Measurements from ENCODE around the gene TIMM13. TPM values are rescaled to one million over a fixed set of nuclear protein-coding genes. Genes with fewer than 3 reads are reported as not detected.

TIMM13 gene
- total and polyA plus RNA-seq, 9 of the 15 experiments (the other 6 are each of a cell fraction or from before 2014, with no cell fraction given) = 17.6 to 215 (median 71.8) TPM

DNA sequence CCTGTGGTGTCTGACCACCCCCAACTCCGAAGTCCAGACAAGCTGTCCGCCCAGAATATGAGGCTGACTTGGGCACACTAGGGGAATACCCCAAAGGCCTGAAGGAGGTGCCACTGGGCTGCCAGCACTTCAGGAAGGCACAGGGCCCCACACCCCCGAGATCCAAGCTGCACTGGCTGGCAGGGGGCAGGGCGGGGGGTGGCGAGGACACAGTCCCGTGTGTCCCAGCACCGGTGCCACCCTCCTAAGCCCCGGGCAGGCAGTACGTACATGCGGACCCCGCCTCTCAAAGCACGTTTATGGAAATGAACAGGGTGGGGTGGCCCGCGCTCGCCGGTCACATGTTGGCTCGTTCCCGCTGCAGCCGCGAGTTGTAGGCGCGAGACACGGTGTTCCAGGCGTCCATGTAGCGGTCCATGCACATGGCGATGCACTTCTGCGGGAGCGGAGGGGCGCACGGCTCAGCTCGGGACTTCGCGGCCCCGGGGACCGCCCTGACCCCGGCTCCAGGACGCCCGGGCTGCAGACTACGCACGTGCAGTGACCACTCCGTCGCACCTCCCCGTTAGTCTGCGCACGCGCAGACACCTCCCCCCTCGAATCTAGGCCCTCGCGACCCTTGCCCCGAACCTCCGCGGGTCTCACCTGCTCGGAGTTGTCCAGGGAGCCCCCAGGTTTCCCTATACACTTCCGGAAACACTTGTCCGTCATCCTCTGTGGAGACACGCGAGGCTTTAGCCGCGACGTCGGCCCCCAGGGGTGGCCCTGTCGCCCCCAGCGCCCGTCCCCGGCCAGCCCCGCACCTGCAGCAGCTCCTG is 566 bp downstream of the TIMM13 start (continued):
- TF ChIP-seq, protein P1, sequence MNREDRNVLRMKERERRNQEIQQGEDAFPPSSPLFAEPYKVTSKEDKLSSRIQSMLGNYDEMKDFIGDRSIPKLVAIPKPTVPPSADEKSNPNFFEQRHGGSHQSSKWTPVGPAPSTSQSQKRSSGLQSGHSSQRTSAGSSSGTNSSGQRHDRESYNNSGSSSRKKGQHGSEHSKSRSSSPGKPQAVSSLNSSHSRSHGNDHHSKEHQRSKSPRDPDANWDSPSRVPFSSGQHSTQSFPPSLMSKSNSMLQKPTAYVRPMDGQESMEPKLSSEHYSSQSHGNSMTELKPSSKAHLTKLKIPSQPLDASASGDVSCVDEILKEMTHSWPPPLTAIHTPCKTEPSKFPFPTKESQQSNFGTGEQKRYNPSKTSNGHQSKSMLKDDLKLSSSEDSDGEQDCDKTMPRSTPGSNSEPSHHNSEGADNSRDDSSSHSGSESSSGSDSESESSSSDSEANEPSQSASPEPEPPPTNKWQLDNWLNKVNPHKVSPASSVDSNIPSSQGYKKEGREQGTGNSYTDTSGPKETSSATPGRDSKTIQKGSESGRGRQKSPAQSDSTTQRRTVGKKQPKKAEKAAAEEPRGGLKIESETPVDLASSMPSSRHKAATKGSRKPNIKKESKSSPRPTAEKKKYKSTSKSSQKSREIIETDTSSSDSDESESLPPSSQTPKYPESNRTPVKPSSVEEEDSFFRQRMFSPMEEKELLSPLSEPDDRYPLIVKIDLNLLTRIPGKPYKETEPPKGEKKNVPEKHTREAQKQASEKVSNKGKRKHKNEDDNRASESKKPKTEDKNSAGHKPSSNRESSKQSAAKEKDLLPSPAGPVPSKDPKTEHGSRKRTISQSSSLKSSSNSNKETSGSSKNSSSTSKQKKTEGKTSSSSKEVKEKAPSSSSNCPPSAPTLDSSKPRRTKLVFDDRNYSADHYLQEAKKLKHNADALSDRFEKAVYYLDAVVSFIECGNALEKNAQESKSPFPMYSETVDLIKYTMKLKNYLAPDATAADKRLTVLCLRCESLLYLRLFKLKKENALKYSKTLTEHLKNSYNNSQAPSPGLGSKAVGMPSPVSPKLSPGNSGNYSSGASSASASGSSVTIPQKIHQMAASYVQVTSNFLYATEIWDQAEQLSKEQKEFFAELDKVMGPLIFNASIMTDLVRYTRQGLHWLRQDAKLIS (CRISPR knock-in tag; IDR thresholded peaks at IDR 0.05) = peak; percentile 74; the same call in 1 of the 2 replicates
- TF ChIP-seq, protein P2, sequence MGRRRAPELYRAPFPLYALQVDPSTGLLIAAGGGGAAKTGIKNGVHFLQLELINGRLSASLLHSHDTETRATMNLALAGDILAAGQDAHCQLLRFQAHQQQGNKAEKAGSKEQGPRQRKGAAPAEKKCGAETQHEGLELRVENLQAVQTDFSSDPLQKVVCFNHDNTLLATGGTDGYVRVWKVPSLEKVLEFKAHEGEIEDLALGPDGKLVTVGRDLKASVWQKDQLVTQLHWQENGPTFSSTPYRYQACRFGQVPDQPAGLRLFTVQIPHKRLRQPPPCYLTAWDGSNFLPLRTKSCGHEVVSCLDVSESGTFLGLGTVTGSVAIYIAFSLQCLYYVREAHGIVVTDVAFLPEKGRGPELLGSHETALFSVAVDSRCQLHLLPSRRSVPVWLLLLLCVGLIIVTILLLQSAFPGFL (CRISPR knock-in tag; IDR thresholded peaks at IDR 0.05) = peak; percentile 56; the same call in 1 of the 2 replicates
- TF ChIP-seq ZC3H11A (IDR thresholded peaks at IDR 0.05; ENCODE audit: low read depth, low read length) = no peak
- TF ChIP-seq, protein P3, sequence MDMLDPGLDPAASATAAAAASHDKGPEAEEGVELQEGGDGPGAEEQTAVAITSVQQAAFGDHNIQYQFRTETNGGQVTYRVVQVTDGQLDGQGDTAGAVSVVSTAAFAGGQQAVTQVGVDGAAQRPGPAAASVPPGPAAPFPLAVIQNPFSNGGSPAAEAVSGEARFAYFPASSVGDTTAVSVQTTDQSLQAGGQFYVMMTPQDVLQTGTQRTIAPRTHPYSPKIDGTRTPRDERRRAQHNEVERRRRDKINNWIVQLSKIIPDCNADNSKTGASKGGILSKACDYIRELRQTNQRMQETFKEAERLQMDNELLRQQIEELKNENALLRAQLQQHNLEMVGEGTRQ (CRISPR knock-in tag; IDR thresholded peaks at IDR 0.05) = peak; percentile 59
- 0 out of 2 replicates have a peak, but pooled peaks have one; percentile 46 for TF ChIP-seq RUNX1 (IDR thresholded peaks at IDR 0.05; ENCODE audit: low read depth)
- TF ChIP-seq L3MBTL2 (IDR thresholded peaks at IDR 0.05) = peak; percentile 92; the same call in 1 of the 2 replicates
- TF ChIP-seq ZBTB1 (CRISPR knock-in tag; IDR thresholded peaks at IDR 0.05; ENCODE audit: borderline replicate concordance, low read depth) = 0 out of 2 replicates have a peak, but pooled peaks have one; percentile 18
- 0 out of 2 replicates have a peak, but pooled peaks have one; percentile 16 for TF ChIP-seq XRCC5 (IDR thresholded peaks at IDR 0.05; ENCODE audit: low read depth, low read length)
- TF ChIP-seq, protein P4, sequence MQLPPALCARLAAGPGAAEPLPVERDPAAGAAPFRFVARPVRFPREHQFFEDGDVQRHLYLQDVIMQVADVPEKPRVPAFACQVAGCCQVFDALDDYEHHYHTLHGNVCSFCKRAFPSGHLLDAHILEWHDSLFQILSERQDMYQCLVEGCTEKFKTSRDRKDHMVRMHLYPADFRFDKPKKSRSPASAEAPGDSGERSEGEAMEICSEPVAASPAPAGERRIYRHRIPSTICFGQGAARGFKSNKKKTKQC (CRISPR knock-in tag; IDR thresholded peaks at IDR 0.05) = peak; percentile 10; the same call in 1 of the 2 replicates
- 0 out of 2 replicates have a peak, but pooled peaks have one; percentile 83 for TF ChIP-seq RBM14 (IDR thresholded peaks at IDR 0.05; ENCODE audit: borderline replicate concordance, insufficient read depth, low read depth, low read length)
- TF ChIP-seq CCAR2 (IDR thresholded peaks at IDR 0.05; ENCODE audit: low read depth, low read length) = no peak
- peak; percentile 40 for TF ChIP-seq SAP30 (IDR thresholded peaks at IDR 0.05; ENCODE audit: borderline replicate concordance, insufficient read depth, low read depth, low read length, poor library complexity, severe bottlenecking)
- TF ChIP-seq SIN3A (IDR thresholded peaks at IDR 0.05; ENCODE audit: borderline replicate concordance in 2 of 2, control insufficient read depth in 1 of 2, low read depth in 2 of 2, low read length in 2 of 2) = peak in 1 of 2 experiments; percentile 91; a peak in 1 of 4 replicates
- TF ChIP-seq, protein P5, sequence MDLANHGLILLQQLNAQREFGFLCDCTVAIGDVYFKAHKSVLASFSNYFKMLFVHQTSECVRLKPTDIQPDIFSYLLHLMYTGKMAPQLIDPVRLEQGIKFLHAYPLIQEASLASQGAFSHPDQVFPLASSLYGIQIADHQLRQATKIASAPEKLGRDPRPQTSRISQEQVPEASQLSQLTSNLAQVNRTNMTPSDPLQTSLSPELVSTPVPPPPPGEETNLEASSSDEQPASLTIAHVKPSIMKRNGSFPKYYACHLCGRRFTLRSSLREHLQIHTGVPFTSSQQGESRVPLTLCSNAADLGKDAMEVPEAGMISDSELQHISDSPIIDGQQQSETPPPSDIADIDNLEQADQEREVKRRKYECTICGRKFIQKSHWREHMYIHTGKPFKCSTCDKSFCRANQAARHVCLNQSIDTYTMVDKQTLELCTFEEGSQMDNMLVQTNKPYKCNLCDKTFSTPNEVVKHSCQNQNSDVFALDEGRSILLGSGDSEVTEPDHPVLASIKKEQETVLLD (IDR thresholded peaks at IDR 0.05) = peak; percentile 46; the same call in 1 of the 2 replicates
- TF ChIP-seq, protein P6, sequence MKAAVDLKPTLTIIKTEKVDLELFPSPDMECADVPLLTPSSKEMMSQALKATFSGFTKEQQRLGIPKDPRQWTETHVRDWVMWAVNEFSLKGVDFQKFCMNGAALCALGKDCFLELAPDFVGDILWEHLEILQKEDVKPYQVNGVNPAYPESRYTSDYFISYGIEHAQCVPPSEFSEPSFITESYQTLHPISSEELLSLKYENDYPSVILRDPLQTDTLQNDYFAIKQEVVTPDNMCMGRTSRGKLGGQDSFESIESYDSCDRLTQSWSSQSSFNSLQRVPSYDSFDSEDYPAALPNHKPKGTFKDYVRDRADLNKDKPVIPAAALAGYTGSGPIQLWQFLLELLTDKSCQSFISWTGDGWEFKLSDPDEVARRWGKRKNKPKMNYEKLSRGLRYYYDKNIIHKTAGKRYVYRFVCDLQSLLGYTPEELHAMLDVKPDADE (conservative IDR thresholded peaks at IDR 0.05; ENCODE audit: control insufficient read depth, low read depth, low read length) = peak; percentile 36

Data from K562 (cell line).